Measurements from ENCODE around the gene LAD1. TPM values are rescaled to one million over a fixed set of nuclear protein-coding genes. Genes with fewer than 3 reads are reported as not detected.

LAD1 gene
- total RNA-seq, 1 donor from 2014 or later, result 1.2 TPM

DNA sequence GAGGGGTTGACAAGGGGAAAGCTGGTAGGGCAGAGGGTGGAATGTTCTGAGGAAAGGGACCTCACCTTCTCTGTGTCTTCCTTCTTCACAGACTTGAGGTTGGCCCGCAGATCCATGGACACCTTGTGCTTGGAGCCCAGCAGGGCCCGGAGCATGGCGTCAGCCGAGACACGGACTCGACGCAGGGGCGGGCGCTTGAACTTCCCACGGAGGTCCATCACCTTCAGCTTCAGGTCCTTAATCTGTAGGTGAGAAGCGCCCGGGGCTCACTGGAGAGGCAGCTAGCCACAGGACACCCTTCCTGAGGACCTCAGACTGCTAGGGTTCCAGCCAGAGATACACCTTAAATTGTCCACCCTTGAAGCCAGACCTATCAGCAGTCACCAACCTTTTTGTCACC lies 12.2 kb upstream of the LAD1 start:
- TF ChIP-seq EZH2 (IDR thresholded peaks at IDR 0.05; ENCODE audit: insufficient read depth, low read length), result no peak
- TF ChIP-seq, protein P1, sequence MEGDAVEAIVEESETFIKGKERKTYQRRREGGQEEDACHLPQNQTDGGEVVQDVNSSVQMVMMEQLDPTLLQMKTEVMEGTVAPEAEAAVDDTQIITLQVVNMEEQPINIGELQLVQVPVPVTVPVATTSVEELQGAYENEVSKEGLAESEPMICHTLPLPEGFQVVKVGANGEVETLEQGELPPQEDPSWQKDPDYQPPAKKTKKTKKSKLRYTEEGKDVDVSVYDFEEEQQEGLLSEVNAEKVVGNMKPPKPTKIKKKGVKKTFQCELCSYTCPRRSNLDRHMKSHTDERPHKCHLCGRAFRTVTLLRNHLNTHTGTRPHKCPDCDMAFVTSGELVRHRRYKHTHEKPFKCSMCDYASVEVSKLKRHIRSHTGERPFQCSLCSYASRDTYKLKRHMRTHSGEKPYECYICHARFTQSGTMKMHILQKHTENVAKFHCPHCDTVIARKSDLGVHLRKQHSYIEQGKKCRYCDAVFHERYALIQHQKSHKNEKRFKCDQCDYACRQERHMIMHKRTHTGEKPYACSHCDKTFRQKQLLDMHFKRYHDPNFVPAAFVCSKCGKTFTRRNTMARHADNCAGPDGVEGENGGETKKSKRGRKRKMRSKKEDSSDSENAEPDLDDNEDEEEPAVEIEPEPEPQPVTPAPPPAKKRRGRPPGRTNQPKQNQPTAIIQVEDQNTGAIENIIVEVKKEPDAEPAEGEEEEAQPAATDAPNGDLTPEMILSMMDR (IDR thresholded peaks at IDR 0.05; ENCODE audit: insufficient read depth, low read depth, low read length), result no peak
- H3K36me3 Mint-ChIP-seq (ENCODE audit: low read depth, unreplicated experiment), result no peaks in the 10 kb centered on the region
- DNase-seq (ENCODE audit: low read depth) (no peak), FAIRE-seq (no peak)
- Histone ChIP-seq H4K20me1 (ENCODE audit: insufficient read depth, low read length) (no peaks in the 10 kb centered on the region), H3K9ac (ENCODE audit: low read length) (no peak overlapping the region), H3K36me3 (ENCODE audit: insufficient read depth, low read length) (no peaks in the 10 kb centered on the region), H3K79me2 (ENCODE audit: insufficient read depth, low read length) (no peaks in the 10 kb centered on the region), H3K27me3 (ENCODE audit: insufficient read depth, low read length) (peaks cover 29% of the 10 kb centered on the region), H3K27ac (ENCODE audit: low read depth, low read length) (no peak overlapping the region), H3K4me2 (ENCODE audit: low read length) (no peak overlapping the region), H3K4me1 (ENCODE audit: insufficient read depth, low read length) (no peaks in the 10 kb centered on the region), H3K4me3 (ENCODE audit: insufficient read depth, low read depth, low read length) (no peak overlapping the region), H2AFZ (ENCODE audit: low read depth, low read length) (no peak overlapping the region), H3K9me3 (ENCODE audit: insufficient read depth, low read depth, low read length) (no peaks in the 10 kb centered on the region)
- H3K27ac Mint-ChIP-seq (ENCODE audit: unreplicated experiment), result no peak overlapping the region
- peaks cover 3% of the 10 kb centered on the region for H3K9me3 Mint-ChIP-seq (ENCODE audit: unreplicated experiment)
- no peak overlapping the region for H3K4me3 Mint-ChIP-seq (ENCODE audit: unreplicated experiment)
- H3K27me3 Mint-ChIP-seq (ENCODE audit: low read depth, unreplicated experiment), result peaks cover 50% of the 10 kb centered on the region
- peaks cover 3% of the 10 kb centered on the region for H3K4me1 Mint-ChIP-seq (ENCODE audit: low read depth, unreplicated experiment)

GRCh38 chr1:201409440-201409839 lies 10.3 kb upstream of the LAD1 start:
- H2AFZ ChIP-seq (ENCODE audit: low read depth, low read length), result no peak overlapping the region
- H3K4me1 Mint-ChIP-seq (ENCODE audit: low read depth, unreplicated experiment), result peaks cover 4% of the 10 kb centered on the region
- no peak overlapping the region for H3K27ac ChIP-seq (ENCODE audit: low read depth, low read length)

DNA sequence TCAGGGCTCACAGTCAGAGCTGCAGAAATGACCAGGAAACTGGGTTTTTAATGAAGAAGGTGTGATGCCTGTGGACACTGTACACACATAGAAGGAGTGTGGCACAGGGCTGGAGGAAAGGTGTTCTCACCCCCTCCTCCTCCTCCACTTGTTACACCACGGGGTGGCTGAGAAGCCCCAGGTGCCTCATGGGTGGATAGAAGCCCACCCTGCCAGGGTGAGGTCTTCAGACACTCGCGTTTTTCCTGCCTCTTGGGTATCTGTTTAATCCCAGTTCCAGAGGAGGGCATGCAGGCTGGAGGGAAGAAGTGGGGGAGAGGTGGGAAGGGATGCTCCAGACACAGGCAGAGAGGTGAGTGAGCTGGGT lies 9.7 kb upstream of the LAD1 start:
- TF ChIP-seq, protein P1 (IDR thresholded peaks at IDR 0.05; ENCODE audit: insufficient read depth, low read depth, low read length), result no peak
- no peak for TF ChIP-seq EZH2 (IDR thresholded peaks at IDR 0.05; ENCODE audit: insufficient read depth, low read length)
- no peaks in the 10 kb centered on the region for H4K20me1 ChIP-seq (ENCODE audit: insufficient read depth, low read length)
- Mint-ChIP-seq H3K36me3 (ENCODE audit: low read depth, unreplicated experiment) (no peaks in the 10 kb centered on the region), H3K4me3 (ENCODE audit: unreplicated experiment) (no peak overlapping the region), H3K27ac (ENCODE audit: unreplicated experiment) (no peak overlapping the region), H3K9me3 (ENCODE audit: unreplicated experiment) (no peaks in the 10 kb centered on the region), H3K27me3 (ENCODE audit: low read depth, unreplicated experiment) (peaks cover 39% of the 10 kb centered on the region), H3K4me1 (ENCODE audit: low read depth, unreplicated experiment) (peaks cover 4% of the 10 kb centered on the region)
- H3K27me3 ChIP-seq (ENCODE audit: insufficient read depth, low read length), result peaks cover 27% of the 10 kb centered on the region
- no peaks in the 10 kb centered on the region for H3K79me2 ChIP-seq (ENCODE audit: insufficient read depth, low read length)
- no peak overlapping the region for H3K9ac ChIP-seq (ENCODE audit: low read length)
- no peak overlapping the region for H3K4me3 ChIP-seq (ENCODE audit: insufficient read depth, low read depth, low read length)
- DNase-seq (ENCODE audit: low read depth), result no peak
- H3K9me3 ChIP-seq (ENCODE audit: insufficient read depth, low read depth, low read length), result no peaks in the 10 kb centered on the region
- H3K36me3 ChIP-seq (ENCODE audit: insufficient read depth, low read length), result no peaks in the 10 kb centered on the region
- H3K4me2 ChIP-seq (ENCODE audit: low read length), result no peak overlapping the region
- no peaks in the 10 kb centered on the region for H3K4me1 ChIP-seq (ENCODE audit: insufficient read depth, low read length)
- no peak overlapping the region for H3K27ac ChIP-seq (ENCODE audit: low read depth, low read length)
- H2AFZ ChIP-seq (ENCODE audit: low read depth, low read length), result no peak overlapping the region
- no peak for FAIRE-seq

More at GRCh38 chr1:201409440-201409839, 10.3 kb upstream of the LAD1 start:
- peaks cover 23% of the 10 kb centered on the region for H3K27me3 ChIP-seq (ENCODE audit: insufficient read depth, low read length)
- H3K9me3 Mint-ChIP-seq (ENCODE audit: unreplicated experiment), result no peaks in the 10 kb centered on the region
- H3K27me3 Mint-ChIP-seq (ENCODE audit: low read depth, unreplicated experiment), result peaks cover 39% of the 10 kb centered on the region
- H3K4me3 Mint-ChIP-seq (ENCODE audit: unreplicated experiment), result no peak overlapping the region
- H3K79me2 ChIP-seq (ENCODE audit: insufficient read depth, low read length), result no peaks in the 10 kb centered on the region
- H3K36me3 Mint-ChIP-seq (ENCODE audit: low read depth, unreplicated experiment), result no peaks in the 10 kb centered on the region
- DNase-seq (ENCODE audit: low read depth) (no peak), FAIRE-seq (no peak)
- H4K20me1 ChIP-seq (ENCODE audit: insufficient read depth, low read length), result no peaks in the 10 kb centered on the region
- no peaks in the 10 kb centered on the region for H3K9me3 ChIP-seq (ENCODE audit: insufficient read depth, low read depth, low read length)
- H3K4me1 ChIP-seq (ENCODE audit: insufficient read depth, low read length), result no peaks in the 10 kb centered on the region
- H3K4me3 ChIP-seq (ENCODE audit: insufficient read depth, low read depth, low read length), result no peak overlapping the region
- H3K27ac Mint-ChIP-seq (ENCODE audit: unreplicated experiment), result no peak overlapping the region
- no peaks in the 10 kb centered on the region for H3K36me3 ChIP-seq (ENCODE audit: insufficient read depth, low read length)
- TF ChIP-seq, protein P1 (IDR thresholded peaks at IDR 0.05; ENCODE audit: insufficient read depth, low read depth, low read length), result no peak
- no peak for TF ChIP-seq EZH2 (IDR thresholded peaks at IDR 0.05; ENCODE audit: insufficient read depth, low read length)
- H3K4me2 ChIP-seq (ENCODE audit: low read length), result no peak overlapping the region
- H3K9ac ChIP-seq (ENCODE audit: low read length), result no peak overlapping the region

Measured in astrocyte (in vitro differentiated cells and primary cell).